Activated naive CD4-positive, alpha-beta T cell treated with anti-CD3 and anti-CD28 coated beads, Interleukin-2, amount 10 ng/mL, durations not matched to agents 7 days and 5 days (primary cell): ENCODE measurements around the gene PACRG.

Experiments
- CTCF ChIA-PET: fragments of 350-600 bp; sonication (Branson Sonifier 250); formaldehyde crosslinking; loops from one replicate; lab custom pipeline; 2021; ENCODE audit warnings: antibody characterized with exemption; lab: Charles Lee
- DNase-seq: peaks from one replicate; pipeline ENCODE4 v3.0.0-alpha.2; 2020
- H3K27ac Mint-ChIP-seq: one replicate; pipeline ENCODE4 v1.8.0; 2021; ENCODE audit warnings: mild to moderate bottlenecking, moderate library complexity, mixed read lengths
- H3K27me3 Mint-ChIP-seq: one replicate; pipeline ENCODE4 v1.8.0; 2021; ENCODE audit warnings: mild to moderate bottlenecking, mixed read lengths
- H3K36me3 Mint-ChIP-seq: one replicate; pipeline ENCODE4 v1.8.0; 2021; ENCODE audit warnings: mixed read lengths
- H3K4me1 Mint-ChIP-seq: one replicate; pipeline ENCODE4 v1.8.0; 2021; ENCODE audit warnings: mixed read lengths
- H3K4me3 Mint-ChIP-seq: one replicate; pipeline ENCODE4 v1.8.0; 2021; ENCODE audit warnings: mild to moderate bottlenecking, moderate library complexity, mixed read lengths
- H3K9me3 Mint-ChIP-seq: one replicate; pipeline ENCODE4 v1.8.0; 2021; ENCODE audit warnings: mixed read lengths

Gene PACRG

DNA sequence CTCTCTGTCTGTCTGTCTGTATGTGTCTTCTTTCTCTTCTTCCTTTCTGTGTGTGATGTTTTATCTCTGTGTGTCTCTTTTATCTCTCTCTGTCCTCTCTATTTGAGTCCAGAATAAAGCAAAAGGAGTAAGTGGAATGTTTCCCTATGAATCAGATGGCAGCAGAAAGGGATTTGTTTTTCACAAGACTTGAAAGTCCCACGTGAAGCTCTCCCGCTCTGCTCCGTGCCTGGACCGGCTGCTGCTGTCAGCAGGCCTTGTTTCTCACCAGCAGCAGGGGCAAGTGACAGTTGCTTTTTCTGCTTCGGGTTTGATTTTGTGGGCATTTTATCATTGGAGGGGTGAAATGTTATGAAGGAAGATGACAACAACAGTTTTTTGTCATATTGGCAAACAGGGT is 212.7 kb downstream of the PACRG start:
- H3K4me3 Mint-ChIP-seq = no peak overlapping the region
- H3K36me3 Mint-ChIP-seq = no peaks in the 10 kb centered on the region
- no peak overlapping the region for H3K27ac Mint-ChIP-seq
- H3K4me1 Mint-ChIP-seq = no peaks in the 10 kb centered on the region
- CTCF ChIA-PET = no interaction called here
- no peaks in the 10 kb centered on the region for H3K27me3 Mint-ChIP-seq
- DNase-seq = no peak
- H3K9me3 Mint-ChIP-seq = peaks cover 15% of the 10 kb centered on the region

- no peaks in the 10 kb centered on the region for H3K27me3 Mint-ChIP-seq
- H3K4me3 Mint-ChIP-seq = no peak overlapping the region
- CTCF ChIA-PET = no interaction called here
- H3K9me3 Mint-ChIP-seq = peaks cover 15% of the 10 kb centered on the region
- no peaks in the 10 kb centered on the region for H3K36me3 Mint-ChIP-seq
- H3K4me1 Mint-ChIP-seq = no peaks in the 10 kb centered on the region
- no peak overlapping the region for H3K27ac Mint-ChIP-seq
- no peak for DNase-seq
These were observed 213.4 kb downstream of the PACRG start for GRCh38 chr6:162941128-162941527.

- no peak overlapping the region for H3K27ac Mint-ChIP-seq
- H3K27me3 Mint-ChIP-seq = no peaks in the 10 kb centered on the region
- DNase-seq = no peak
- H3K4me1 Mint-ChIP-seq = no peaks in the 10 kb centered on the region
- H3K4me3 Mint-ChIP-seq = no peak overlapping the region
- H3K36me3 Mint-ChIP-seq = no peaks in the 10 kb centered on the region
- CTCF ChIA-PET = no interaction called here
- H3K9me3 Mint-ChIP-seq = peaks cover 14% of the 10 kb centered on the region
These were observed 215.1 kb downstream of the PACRG start for GRCh38 chr6:162942866-162943265.

DNA sequence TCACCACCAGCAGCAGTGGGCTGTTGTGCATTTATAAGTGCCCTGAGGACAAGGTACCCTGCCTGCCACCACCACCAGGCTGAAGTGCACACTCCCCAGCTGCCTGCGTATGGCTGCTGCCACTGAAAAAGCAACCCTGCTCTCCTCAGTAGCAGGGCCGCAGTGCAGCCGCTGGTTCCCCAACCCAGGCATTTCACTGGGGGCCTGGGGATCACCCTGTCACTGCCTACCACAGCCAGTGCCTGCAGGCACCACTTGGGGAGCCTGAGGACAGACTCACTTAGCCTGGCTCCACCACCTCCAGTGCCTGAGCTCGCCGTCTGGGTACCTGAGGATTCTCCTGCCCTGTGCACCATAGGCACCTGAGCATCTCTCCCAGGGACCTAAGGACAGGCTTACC is 215.6 kb downstream of the PACRG start:
- H3K4me3 Mint-ChIP-seq = no peak overlapping the region
- no peaks in the 10 kb centered on the region for H3K4me1 Mint-ChIP-seq
- peaks cover 10% of the 10 kb centered on the region for H3K9me3 Mint-ChIP-seq
- no peaks in the 10 kb centered on the region for H3K36me3 Mint-ChIP-seq
- no peak overlapping the region for H3K27ac Mint-ChIP-seq
- CTCF ChIA-PET = no interaction called here
- no peaks in the 10 kb centered on the region for H3K27me3 Mint-ChIP-seq
- DNase-seq = no peak

GRCh38 chr6:162951164-162951743 is 223.5 kb downstream of the PACRG start:
- H3K36me3 Mint-ChIP-seq = no peaks in the 10 kb centered on the region
- H3K27me3 Mint-ChIP-seq = no peaks in the 10 kb centered on the region
- no peak for DNase-seq
- peaks cover 1% of the 10 kb centered on the region for H3K9me3 Mint-ChIP-seq
- H3K4me1 Mint-ChIP-seq = no peaks in the 10 kb centered on the region
- CTCF ChIA-PET = no interaction called here
- H3K4me3 Mint-ChIP-seq = no peak overlapping the region
- H3K27ac Mint-ChIP-seq = no peak overlapping the region

DNA sequence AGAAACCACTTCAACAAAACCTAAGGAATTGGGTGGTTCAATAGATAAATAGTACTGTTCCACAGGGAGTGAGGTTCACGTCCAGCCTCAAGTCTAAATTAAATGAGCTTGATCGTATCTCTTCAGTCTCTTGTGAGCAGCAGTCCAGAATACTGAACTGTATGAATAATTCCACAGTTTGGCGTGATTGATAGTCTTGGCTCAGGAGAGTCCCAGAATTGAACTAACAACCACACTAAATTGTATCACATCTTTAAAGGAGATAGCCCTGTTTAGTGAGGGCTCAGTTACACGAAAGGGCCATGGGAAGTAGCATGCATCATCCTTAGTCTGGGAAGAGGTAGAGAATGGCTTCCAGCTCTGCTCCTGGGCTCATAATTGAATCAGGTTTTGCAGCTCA is 224.6 kb downstream of the PACRG start:
- DNase-seq = no peak
- Mint-ChIP-seq H3K9me3 (peaks cover 3% of the 10 kb centered on the region), H3K4me3 (no peak overlapping the region), H3K4me1 (no peaks in the 10 kb centered on the region), H3K27ac (no peak overlapping the region), H3K27me3 (no peaks in the 10 kb centered on the region), H3K36me3 (no peaks in the 10 kb centered on the region)
- CTCF ChIA-PET = no interaction called here

DNA sequence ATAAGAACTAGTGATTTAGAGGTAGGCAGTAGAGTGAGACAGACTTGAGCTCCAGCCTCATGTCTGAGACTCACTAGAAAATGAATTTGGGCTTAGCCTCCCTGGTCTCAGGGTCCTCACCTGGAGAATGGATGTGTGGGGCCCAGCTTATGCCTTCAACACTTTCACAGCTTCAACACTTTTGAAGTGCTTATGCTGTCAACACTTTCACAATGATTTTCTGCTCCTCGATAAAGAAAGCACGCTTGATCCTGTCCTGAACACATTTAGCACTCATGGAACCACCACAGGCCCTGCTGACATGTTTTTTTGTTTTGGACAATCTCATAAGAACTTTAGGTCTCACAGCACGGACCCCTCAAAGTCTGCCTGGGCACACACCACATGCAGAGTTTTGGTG is 229.3 kb downstream of the PACRG start:
- Mint-ChIP-seq H3K27ac (no peak overlapping the region), H3K4me1 (no peaks in the 10 kb centered on the region), H3K27me3 (no peaks in the 10 kb centered on the region), H3K4me3 (no peak overlapping the region), H3K36me3 (no peaks in the 10 kb centered on the region), H3K9me3 (peaks cover 7% of the 10 kb centered on the region)
- CTCF ChIA-PET = no interaction called here
- DNase-seq = no peak

DNA sequence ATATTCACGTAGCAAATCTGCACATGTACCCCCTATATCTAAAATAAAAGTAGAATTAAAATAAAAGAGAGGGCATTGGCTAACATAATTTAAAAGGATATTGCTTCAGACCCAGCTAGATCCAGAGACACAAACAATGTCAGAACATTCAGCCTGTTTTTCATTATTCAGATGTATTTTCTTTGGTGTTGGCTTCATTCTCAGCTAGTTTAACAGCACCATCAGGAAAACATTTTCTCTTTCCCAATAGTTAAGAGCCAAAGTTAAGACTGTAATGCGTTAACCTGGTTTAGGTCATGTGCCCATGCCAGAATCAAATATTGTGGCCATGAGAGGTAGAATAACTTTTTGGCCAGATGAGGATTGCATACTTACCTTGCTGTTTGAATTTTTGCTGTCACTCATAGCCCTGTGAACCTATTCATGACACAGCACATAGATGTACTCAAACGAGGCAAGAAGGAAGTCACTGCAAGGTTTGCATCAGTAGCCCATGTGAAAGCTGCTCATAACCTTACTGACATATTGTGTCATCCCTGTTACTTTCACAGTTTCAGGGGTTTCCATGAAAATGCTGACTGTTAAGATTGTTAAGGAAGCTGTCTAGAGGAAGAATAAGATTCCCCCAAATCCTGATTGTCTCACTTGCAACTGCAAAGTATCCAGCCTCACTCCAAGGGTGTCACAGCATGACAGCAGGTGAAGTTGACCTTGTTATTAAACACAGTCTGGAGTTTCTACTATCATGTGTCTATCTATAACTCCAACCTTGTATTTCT is 233.1 kb downstream of the PACRG start:
- DNase-seq = no peak
- peaks cover 12% of the 10 kb centered on the region for H3K9me3 Mint-ChIP-seq
- H3K4me1 Mint-ChIP-seq = no peaks in the 10 kb centered on the region
- H3K36me3 Mint-ChIP-seq = no peaks in the 10 kb centered on the region
- H3K27ac Mint-ChIP-seq = no peak overlapping the region
- CTCF ChIA-PET = no interaction called here
- no peaks in the 10 kb centered on the region for H3K27me3 Mint-ChIP-seq
- H3K4me3 Mint-ChIP-seq = no peak overlapping the region

GRCh38 chr6:162962093-162962492 is 234.3 kb downstream of the PACRG start:
- Mint-ChIP-seq H3K27ac (no peak overlapping the region), H3K27me3 (no peaks in the 10 kb centered on the region), H3K36me3 (no peaks in the 10 kb centered on the region), H3K9me3 (peaks cover 11% of the 10 kb centered on the region), H3K4me3 (no peak overlapping the region), H3K4me1 (no peaks in the 10 kb centered on the region)
- CTCF ChIA-PET = no interaction called here
- DNase-seq = no peak

DNA sequence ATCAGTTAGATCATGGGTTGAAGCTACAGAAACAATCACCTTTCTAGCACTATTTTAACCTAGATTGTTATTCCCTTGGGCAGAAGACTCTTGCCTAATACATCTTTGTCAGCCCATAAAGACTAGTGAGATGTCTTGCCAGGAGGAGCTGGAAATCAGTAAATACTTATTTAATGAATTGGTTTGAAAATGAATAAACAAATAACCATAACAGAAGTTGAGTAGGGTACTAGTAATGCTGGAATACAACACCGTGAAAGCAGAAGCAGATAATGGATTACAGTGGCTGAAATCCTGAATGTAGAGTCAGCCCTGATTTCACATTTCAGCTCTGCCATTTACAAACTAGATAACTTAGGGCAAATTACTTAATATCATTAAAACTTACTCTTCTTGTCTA is 236.1 kb downstream of the PACRG start:
- DNase-seq = no peak
- H3K4me3 Mint-ChIP-seq = no peak overlapping the region
- H3K36me3 Mint-ChIP-seq = no peaks in the 10 kb centered on the region
- H3K27me3 Mint-ChIP-seq = no peaks in the 10 kb centered on the region
- no peaks in the 10 kb centered on the region for H3K4me1 Mint-ChIP-seq
- H3K27ac Mint-ChIP-seq = no peak overlapping the region
- H3K9me3 Mint-ChIP-seq = peaks cover 11% of the 10 kb centered on the region
- CTCF ChIA-PET = no interaction called here

DNA sequence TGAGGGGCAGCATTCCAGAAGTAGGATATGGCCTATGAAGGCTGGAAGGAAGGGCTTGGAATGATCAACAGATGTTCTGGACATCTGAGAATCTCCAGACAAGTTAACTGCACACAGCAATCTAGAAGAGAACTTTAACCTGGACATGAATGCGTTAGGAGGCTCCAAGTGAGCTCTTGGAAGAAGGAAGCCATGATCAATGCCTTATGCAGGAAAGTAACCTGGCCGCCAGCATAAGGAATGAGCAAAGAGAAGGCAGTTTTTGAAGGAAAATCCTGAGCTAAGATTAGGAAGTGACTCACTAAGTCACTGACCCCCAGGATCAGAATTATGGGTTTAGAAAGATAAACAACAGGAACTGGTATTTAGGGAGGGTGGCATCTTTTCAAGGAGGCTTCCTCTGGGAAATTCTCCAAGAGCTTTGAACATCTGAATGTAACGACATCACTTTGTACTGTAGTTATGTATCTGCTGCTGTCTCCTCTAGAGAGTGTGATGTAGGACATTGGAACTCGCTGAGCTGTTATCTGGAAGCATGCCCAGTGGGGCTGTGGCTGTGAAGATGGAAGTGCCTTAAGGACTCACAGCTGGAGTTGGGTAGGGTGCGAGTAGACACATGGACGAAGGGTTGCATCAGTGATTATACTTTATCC is 236.8 kb downstream of the PACRG start:
- H3K36me3 Mint-ChIP-seq = no peaks in the 10 kb centered on the region
- no peak overlapping the region for H3K27ac Mint-ChIP-seq
- H3K4me3 Mint-ChIP-seq = no peak overlapping the region
- no peaks in the 10 kb centered on the region for H3K4me1 Mint-ChIP-seq
- CTCF ChIA-PET = no interaction called here
- DNase-seq = no peak
- no peaks in the 10 kb centered on the region for H3K27me3 Mint-ChIP-seq
- H3K9me3 Mint-ChIP-seq = peaks cover 17% of the 10 kb centered on the region

DNA sequence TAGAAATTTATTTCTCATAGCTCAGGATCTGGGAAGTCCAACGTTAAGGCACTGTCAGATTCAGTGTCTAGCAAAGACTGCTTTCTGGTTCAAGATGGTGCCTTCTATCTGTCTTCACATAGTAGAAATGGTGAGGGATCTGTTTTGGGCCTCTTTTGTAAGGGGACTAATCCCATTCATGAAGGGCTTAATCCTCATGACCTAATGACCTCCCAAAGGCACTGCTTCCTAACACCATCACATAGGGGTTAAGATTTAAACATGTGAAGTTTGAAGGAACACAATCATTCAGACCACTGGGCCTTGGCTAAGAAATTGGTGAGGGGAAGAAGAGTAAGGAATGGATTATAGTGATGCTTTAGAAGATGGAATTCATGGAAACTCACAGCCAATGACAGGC is 237.6 kb downstream of the PACRG start:
- Mint-ChIP-seq H3K9me3 (peaks cover 17% of the 10 kb centered on the region), H3K27ac (no peak overlapping the region), H3K4me3 (no peak overlapping the region), H3K27me3 (no peaks in the 10 kb centered on the region), H3K36me3 (no peaks in the 10 kb centered on the region), H3K4me1 (no peaks in the 10 kb centered on the region)
- CTCF ChIA-PET = no interaction called here
- DNase-seq = no peak

DNA sequence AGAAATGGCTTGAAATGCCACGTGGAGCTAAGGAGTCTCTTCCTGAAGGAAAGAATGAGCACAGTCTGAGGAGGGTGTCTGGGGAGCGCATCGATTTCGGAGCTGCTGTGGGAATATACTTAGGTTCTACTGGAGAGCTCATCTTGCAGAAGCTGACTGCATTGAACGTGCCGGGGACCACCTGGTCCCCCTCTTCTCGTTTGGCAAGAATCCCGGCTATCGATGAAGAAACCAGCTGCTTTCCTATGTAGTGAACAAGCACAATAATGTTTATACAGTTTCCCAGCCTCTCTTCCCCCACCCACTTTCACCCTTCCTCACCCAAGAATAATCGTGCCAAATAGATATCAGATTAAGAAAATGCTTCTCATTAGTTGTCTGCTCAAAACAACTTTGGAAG is 242.5 kb downstream of the PACRG start:
- Mint-ChIP-seq H3K4me1 (no peaks in the 10 kb centered on the region), H3K27me3 (no peaks in the 10 kb centered on the region), H3K4me3 (no peak overlapping the region), H3K9me3 (peaks cover 32% of the 10 kb centered on the region), H3K27ac (no peak overlapping the region), H3K36me3 (no peaks in the 10 kb centered on the region)
- CTCF ChIA-PET = no interaction called here
- DNase-seq = no peak

- Mint-ChIP-seq H3K27ac (no peak overlapping the region), H3K27me3 (no peaks in the 10 kb centered on the region), H3K9me3 (peaks cover 29% of the 10 kb centered on the region), H3K4me1 (no peaks in the 10 kb centered on the region), H3K4me3 (no peak overlapping the region), H3K36me3 (no peaks in the 10 kb centered on the region)
- no peak for DNase-seq
- CTCF ChIA-PET = no interaction called here
These were observed 243.6 kb downstream of the PACRG start for GRCh38 chr6:162971356-162971755.
